HG02571 (cell line): ENCODE results near the gene GPC6.

Experiments used
- ATAC-seq: cut with Tn5 transposase; IDR thresholded peaks from one replicate; pipeline ENCODE4 v1.9.1; 2021; ENCODE audit warnings: mild to moderate bottlenecking, moderate library complexity; ENCODE audit not compliant: unreplicated experiment

The GPC6 gene

DNA sequence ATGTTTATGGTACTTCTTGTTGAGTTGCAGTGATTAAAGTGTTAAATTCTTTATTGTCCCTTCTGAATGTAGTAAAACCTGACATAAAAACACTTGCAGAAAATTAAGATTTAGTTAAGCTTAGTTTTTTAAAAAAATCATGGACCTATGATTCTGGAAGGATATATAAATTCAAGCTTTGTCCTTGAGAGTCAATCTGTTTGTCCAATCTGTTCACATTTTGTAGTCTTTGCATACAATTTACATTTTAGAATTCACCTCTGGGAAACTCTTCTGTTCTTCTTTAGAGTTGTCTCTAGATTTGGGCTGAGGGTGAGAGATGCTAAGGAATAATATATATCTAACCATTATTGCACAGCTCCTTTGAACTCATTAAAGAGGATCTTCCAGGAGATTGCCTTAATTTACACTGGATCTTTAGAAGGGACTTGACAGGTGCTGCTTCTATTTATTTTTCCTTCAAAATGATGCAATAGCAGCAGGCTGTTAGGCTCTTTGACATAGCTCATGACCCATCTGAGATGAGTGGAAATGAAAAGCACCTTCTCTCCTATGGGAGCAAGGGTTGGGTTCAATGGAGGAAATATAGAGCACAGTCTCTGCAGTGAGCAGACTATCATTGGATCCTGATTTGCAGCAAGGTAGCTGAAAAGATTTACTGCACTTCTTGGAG lies 433.9 kb downstream of the GPC6 start:
- no peak for ATAC-seq

DNA sequence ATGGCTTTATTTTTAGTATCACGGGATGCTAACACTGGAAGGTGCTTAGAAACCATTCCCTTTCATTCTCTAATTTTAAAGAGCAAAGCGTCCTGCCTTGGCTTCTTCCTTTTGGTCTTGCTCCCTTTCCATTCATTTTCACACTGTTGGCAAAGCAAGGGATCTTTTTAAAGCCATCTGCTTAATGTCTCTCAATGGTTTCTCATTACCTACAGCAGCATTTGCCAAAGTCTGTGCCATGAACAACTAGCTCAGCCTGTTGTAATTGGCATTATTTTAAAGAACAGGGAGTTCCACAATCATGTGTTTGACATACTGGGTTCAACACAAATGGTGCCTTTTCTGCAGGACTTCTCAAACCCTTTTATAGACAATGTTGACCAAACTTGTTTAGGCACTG lies 444.3 kb downstream of the GPC6 start:
- no peak for ATAC-seq

DNA sequence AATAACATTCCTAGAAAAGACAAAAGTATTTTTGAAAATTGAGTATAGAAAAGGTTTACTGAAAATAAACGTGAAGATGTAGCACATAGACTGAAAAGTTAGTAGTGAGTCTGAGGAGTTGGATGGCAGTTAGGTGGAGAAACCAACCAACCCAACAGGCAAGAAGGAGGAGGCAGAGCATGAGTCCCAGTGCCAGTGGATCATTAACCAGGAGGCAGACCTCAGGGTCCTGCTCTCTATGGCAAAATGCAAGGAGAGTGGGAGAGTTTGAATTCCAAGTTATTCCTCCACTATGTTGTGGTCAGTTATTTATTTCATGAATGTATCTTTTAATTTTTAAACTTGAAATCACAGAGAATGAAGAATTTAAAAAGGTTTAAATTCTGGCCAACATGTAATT lies 446.4 kb downstream of the GPC6 start:
- no peak for ATAC-seq

- ATAC-seq, result no peak
These were observed 447.3 kb downstream of the GPC6 start for GRCh38 chr13:93673885-93674284.

DNA sequence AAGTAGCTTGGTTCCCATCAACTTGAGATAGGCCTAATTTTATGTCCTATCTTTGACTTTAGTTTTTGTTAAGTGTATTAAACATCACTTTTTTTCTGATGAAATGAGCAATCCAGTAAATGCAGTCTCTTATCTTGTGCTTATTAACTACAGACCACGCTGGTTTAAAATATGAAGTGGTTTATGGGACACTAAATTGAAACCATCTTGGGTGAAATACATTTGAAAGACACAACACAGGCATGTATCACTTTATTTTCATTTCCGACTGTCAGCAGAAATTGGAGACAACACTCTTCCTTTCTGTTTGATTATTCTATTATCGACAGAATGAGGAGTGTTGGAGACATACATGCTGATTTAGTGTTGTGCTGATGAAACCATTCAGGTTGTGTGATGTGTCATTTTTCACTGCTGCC lies 447.7 kb downstream of the GPC6 start:
- no peak for ATAC-seq

- no peak for ATAC-seq
These were observed 453.7 kb downstream of the GPC6 start for GRCh38 chr13:93680329-93680728.

DNA sequence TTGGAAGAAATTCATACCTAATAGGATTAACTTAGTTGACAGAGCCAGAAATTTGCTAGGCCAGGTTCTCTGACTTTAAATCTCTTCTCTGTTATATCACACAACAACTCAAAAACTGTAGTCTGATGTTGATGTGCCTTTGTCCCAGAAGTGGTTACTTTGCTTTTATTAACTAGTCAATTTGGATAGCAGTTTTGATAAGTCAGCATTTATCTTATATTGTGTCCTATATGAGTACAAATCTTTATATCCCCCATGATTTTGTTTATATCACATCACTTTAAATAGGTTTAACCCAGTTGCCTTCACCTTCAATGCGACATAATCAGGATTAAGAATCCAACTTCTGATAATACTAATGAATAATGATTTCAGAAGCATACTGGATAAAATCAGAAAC lies 459.3 kb downstream of the GPC6 start:
- ATAC-seq, result no peak

DNA sequence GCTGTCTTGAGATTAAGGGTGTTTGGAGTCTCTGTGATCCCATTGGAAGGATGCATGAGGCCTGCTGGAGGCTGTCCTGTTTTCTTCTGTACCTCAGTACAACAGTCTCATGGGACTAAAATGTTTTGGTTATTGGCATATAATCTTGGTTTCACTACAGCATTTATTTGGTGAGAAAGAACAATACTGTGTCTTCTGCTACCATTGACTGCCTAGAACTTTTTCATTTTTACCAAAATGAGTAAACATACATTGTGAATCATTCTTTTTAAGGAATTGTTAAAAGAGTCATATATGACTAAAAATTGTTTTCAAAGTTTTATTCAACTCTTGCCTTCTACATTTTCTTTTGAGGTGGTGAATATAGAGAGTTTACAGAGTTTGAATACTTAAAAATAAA lies 459.8 kb downstream of the GPC6 start:
- ATAC-seq, result no peak

GRCh38 chr13:93687261-93687660 lies 460.7 kb downstream of the GPC6 start:
- no peak for ATAC-seq

DNA sequence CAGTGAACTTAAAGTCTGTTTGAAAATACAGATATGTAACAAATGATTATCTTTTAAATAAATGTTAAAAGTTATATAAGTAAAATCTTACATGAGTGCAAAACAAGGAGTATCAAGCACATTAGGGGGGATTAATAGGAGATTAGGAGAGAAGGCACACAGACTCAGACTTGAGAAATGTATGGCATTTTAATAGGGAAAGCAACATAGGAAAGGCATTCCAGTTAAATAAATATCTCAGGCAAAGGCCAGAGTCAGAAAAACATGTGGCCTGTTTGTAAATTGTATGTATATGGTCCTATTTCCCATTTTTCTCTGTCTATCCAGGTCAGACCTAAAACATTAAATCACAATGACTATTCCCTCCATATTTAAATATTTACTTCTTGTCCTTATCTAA lies 462.7 kb downstream of the GPC6 start:
- no peak for ATAC-seq

- no peak for ATAC-seq
These were observed 463.5 kb downstream of the GPC6 start for GRCh38 chr13:93690139-93690538.

DNA sequence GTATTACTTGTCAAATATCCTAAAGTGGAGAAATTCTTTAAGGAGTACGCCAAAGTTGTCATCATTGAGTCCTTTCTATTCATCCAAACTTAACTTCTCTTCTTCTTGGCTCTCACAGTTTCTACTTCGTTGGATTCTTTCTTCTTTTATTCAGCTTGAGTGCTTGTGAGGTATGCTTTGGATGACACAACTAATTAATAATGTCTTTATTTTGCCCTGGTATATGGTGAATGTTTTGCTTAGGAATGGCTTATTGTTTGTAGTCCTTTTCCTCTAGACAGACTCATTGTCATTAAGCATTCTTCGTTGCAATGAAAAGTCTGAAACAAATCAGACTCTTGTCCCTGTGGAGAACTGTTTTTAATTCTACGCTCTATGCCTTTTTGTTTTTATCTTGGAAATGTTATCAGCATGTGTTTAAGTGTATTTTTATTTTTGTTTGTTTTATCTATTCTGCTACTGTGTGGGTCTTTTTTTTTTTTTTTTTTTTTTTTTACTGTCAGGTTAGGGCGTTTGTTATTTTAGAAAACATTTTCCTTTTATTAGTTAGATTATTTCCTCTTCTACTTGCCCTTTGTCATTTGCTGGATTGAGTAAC lies 471.5 kb downstream of the GPC6 start:
- ATAC-seq, result no peak

DNA sequence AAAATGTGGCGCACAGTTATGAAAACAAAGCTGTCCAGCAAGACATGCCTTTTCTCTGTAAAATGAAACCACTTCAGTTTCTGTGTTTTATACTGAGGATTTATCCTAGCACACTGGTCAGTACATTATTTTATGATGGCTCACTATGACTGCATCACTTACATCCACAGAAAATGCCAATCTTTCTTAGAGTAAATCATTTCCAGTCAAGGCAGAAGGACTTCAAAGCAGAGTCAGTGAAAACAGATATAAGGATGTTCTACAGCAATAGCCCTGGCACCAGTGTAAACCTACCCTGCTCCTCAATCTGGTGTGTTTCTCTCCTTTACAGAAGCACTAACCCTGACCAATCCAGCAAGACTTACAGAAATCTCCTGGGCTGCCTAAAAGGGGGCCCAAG lies 473.5 kb downstream of the GPC6 start:
- ATAC-seq, result no peak

DNA sequence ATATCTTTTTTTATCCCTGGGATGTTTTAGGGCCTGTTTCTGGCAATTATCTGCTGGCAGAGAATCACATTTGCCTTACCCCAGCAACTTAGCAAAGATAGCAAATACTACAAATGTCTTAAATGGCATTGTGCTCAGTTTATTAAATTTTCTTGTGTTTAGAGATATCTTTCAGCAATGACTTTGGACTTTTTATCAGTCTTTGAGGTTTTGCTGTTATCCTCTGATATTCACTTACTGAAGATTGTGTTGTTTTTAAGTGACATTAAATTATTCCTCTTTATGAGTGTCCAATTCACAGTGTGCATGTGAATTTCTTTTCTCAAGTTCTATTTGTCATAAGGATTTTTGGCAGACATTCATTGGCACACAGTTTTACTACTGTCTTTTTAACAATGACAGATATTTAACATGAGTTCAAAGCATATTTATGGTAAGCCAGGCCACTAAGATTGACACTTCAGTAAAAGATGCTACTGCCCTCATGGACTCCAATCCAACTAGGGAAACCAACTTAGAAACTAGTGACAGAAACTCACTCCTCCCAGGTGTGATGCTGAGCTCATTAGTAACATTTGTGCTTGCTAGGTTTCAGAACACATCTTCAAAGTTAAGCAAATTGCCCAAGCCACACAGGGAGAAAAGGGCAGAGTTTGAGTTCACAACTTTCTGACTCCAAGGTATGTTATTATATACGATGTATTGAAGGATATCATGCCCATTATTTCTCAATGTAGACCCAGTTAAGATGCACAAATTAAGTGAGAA lies 481.9 kb downstream of the GPC6 start:
- no peak for ATAC-seq

GRCh38 chr13:93709506-93710244 lies 483.1 kb downstream of the GPC6 start:
- no peak for ATAC-seq

GRCh38 chr13:93714171-93714570 lies 487.6 kb downstream of the GPC6 start:
- no peak for ATAC-seq

DNA sequence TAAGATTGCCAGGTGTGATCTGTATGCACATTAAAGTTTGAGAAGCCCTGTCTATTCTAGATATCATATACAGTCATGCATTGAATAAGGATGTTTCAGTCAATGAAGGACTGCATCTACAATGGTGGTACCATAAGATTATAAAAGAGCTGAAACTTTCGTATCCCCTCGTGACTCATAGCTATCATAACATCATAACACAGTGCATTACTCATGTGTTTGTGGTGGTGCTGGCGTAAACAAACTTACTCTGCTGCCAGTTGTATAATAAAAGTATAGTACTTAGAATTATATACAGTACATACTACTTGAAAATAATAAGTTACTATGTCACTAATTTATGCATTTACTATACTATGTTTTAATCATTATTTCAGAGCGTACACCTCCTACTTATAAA lies 489.3 kb downstream of the GPC6 start:
- ATAC-seq, result no peak

DNA sequence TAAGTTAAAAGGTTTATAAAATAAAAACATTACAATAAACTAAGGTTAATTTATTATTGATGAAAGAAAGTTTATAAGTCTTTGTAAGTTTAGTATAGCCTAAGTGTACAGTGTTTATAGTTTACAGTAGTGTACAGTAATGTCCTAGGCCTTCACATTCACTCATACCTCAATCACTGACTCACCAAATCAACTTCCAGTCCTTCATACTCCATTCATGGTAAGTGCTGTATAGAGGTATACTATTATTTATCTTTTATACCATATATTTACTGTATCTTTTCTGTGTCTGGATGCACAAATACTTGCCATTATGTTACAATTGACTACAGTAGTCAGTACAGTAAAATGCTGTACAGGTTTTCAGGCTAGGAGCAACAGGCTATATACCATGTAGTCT lies 490.0 kb downstream of the GPC6 start:
- ATAC-seq, result no peak

DNA sequence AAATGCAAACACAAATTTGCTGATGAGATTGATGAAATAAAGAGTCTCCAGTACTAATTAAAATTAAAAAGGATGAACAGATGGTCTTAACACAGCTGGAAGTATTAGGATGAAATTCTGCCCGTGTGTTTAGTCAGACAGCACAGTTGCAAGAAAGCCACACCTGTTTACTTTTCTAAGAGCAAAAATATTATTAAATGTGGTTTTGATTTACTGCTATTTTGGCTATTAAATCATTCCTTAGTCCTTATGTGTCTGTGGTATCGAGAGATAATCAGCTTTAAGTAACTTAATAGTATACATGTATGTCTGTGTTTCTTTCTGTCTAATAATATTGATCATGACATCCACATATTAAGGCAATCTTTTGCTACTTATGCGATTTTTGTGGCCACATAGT lies 494.9 kb downstream of the GPC6 start:
- ATAC-seq, result no peak

DNA sequence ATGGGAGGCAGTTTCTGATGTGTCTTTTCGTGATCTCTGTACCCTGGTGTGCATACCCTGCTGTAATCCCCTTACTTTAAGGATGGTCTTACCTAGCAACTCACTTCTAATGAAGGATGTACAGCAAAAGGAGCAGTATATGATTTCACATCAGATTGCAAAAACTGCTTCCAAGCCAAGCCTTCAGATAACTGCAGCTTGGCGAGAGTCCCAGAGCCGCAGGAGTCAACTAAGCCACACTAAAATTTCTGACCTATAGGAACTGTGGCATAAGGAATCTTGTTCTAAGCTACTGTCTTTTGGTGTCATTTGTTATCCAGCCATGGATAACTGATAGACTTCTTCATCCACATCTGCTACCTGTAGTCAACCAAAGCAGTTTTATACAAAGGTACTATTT lies 496.7 kb downstream of the GPC6 start:
- ATAC-seq, result no peak

DNA sequence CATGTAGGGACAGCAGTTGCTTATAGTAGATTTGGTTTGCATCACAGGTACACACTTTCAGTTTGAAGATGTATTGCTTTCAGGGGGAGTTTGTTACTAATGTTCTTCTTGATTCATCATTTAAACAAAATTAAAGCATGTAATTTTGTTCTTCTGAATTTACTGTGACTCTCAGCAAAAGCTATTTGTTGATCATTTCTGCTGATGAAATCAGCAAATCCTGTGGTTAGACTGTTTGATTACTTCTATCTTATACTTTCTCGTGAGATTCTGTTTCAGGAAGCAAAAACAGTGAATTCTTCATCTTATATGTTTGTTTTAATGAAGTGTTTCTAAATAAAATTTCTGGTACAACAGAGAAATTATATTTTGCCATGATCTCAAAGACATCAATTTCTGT lies 497.6 kb downstream of the GPC6 start:
- ATAC-seq, result no peak
